T-cell (primary cell): ENCODE measurements around the gene STAT1. TPM values are rescaled to one million over a fixed set of nuclear protein-coding genes. Genes with fewer than 3 reads are reported as not detected.
A peak's percentile ranks its signal among the peaks of the same experiment; 100 is the strongest.

ENCODE experiments used
- ATAC-seq, 4 experiments: fragments of 200-7000 bp in 3 of 4; fragments of 150-1000 bp in 1 of 4; cut with Tn5 transposase; replicated peaks in 1 of 4; 1 replicate in 3 of 4; 2 replicates in 1 of 4; pipeline ENCODE4 v1.10.0; 2021; ENCODE audit warnings: moderate library complexity in 3 of 4, mild to moderate bottlenecking in 2 of 4, moderate number of reproducible peaks in 1 of 4
- CTCF ChIA-PET, 2 donors: fragments of 300-600 bp; sonication (Branson Sonifier 250); formaldehyde crosslinking; loops; one replicate each; lab custom pipeline; 2022; ENCODE audit warnings: antibody characterized with exemption in 2 of 2; lab: Charles Lee
- POLR2A ChIA-PET, 2 donors: fragments of 300-600 bp; sonication (Branson Sonifier 250); formaldehyde crosslinking; loops; one replicate each; lab custom pipeline; 2022; ENCODE audit warnings: antibody characterized with exemption in 2 of 2; lab: Charles Lee
- DNase-seq, 35 experiments: peaks; one replicate each; pipeline versions ENCODE4 v3.0.0 to v3.0.0-alpha.2; 2013 to 2023
- H3K27ac ChIP-seq: one replicate; pipeline ENCODE4 v1.5.1; 2013; ENCODE audit warnings: low read length
- H3K27me3 ChIP-seq, 2 experiments: replicated peaks in 1 of 2; 1 replicate in 1 of 2; 2 replicates in 1 of 2; pipeline versions ENCODE4 v1.6.1 to v1.7.0; 2013; ENCODE audit warnings: low read length in 1 of 2, mixed read lengths in 1 of 2; ENCODE audit not compliant: control insufficient read depth in 2 of 2, insufficient read depth in 2 of 2; ENCODE audit errors: extremely low read depth in 1 of 2
- H3K36me3 ChIP-seq, 2 donors: 1 replicate in 1 of 2; 2 replicates in 1 of 2; pipeline versions ENCODE4 v1.6.1 to v1.7.0; 2013; ENCODE audit warnings: low read length in 1 of 2; ENCODE audit not compliant: control insufficient read depth in 2 of 2, insufficient read depth in 1 of 2; ENCODE audit errors: extremely low read depth in 1 of 2
- H3K4me1 ChIP-seq, 2 experiments: 1 replicate in 1 of 2; 2 replicates in 1 of 2; pipeline versions ENCODE4 v1.6.1 to v1.7.0; 2013; ENCODE audit warnings: low read length in 2 of 2, mixed read lengths in 1 of 2; ENCODE audit not compliant: insufficient read depth in 2 of 2, control insufficient read depth in 1 of 2; ENCODE audit errors: extremely low read depth in 1 of 2
- H3K4me3 ChIP-seq, 2 donors: 1 replicate in 1 of 2; 2 replicates in 1 of 2; pipeline versions ENCODE4 v1.5.1 to v1.7.0; 2013; ENCODE audit warnings: mild to moderate bottlenecking in 2 of 2, low read length in 1 of 2, moderate library complexity in 1 of 2; ENCODE audit not compliant: control insufficient read depth in 1 of 2; ENCODE audit errors: extremely low read depth in 1 of 2
- H3K9me3 ChIP-seq: 2 replicates; pipeline ENCODE4 v1.7.0; 2013
- H3K27ac Mint-ChIP-seq, 2 donors: one replicate each; pipeline ENCODE4 v1.8.0; 2020 to 2021; ENCODE audit warnings: mild to moderate bottlenecking in 2 of 2, mixed read lengths in 2 of 2
- H3K27me3 Mint-ChIP-seq, 2 donors: one replicate each; pipeline ENCODE4 v1.8.0; 2021 to 2022; ENCODE audit warnings: mixed read lengths in 2 of 2
- H3K36me3 Mint-ChIP-seq: one replicate; pipeline ENCODE4 v1.8.0; 2021; ENCODE audit warnings: mixed read lengths
- H3K4me1 Mint-ChIP-seq, 3 donors: one replicate each; pipeline ENCODE4 v1.8.0; 2020 to 2022; ENCODE audit warnings: mixed read lengths in 3 of 3, mild to moderate bottlenecking in 1 of 3
- H3K4me3 Mint-ChIP-seq, 3 donors: one replicate each; pipeline ENCODE4 v1.8.0; 2020 to 2022; ENCODE audit warnings: mild to moderate bottlenecking in 3 of 3, mixed read lengths in 3 of 3, moderate library complexity in 3 of 3
- H3K9me3 Mint-ChIP-seq, 3 donors: one replicate each; pipeline ENCODE4 v1.8.0; 2020 to 2022; ENCODE audit warnings: mixed read lengths in 3 of 3
- WGBS: methylation state at CpG from one replicate; pipeline ENCODE4 v1.1.5; 2013; ENCODE audit warnings: missing lambda C conversion rate; ENCODE audit not compliant: insufficient coverage; 5-methylcytosine and 5-hydroxymethylcytosine counted together
- total RNA-seq, 35 experiments: library from RNA in 6 of 35; stranded (reverse) in 6 of 35; fragments of 120-200 nt in 1 of 35; gene quantifications; one replicate each; pipeline versions ENCODE4 v1.2.1 to v1.2.4 and lab custom pipeline; 2013 to 2026

STAT1 gene
- total RNA-seq, 5 donors from 2014 or later (not counting 1 experiment from before 2014, with no cell fraction given): 77.6 to 229 (median 152) TPM

DNA sequence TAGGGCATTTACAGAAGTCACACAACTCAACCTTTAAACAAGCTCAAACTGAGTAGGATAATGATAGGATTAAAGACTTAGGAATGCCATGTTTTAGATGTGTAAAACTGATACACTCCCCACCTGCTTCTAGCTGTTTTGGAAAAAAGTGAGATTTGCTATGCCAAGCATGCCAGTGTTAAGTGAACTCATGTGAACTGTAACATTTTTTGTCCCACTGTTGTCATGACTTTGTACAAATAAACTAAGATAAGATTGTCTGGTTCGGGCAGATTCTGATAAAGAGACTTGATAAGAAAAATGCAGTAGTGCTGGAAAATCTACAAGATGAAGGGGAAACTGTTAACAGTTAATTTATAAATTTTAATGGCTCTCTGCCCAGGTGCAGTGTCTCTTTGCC lies 66.8 kb downstream of the STAT1 start:
- WGBS: no CpG with 5 or more reads among the region's 1 CpG
- Mint-ChIP-seq H3K4me3 (no peak overlapping the region), H3K36me3 (no peaks in the 10 kb centered on the region), H3K9me3 (no peaks in the 10 kb centered on the region), H3K27ac (no peak overlapping the region), H3K27me3 (no peaks in the 10 kb centered on the region), H3K4me1 (peaks cover 7 to 17% (median 11%) of the 10 kb centered on the region in 3 donors)
- H3K36me3 ChIP-seq: no peaks in the 10 kb centered on the region
- peak overlapping the region; percentile 65 for H3K27ac ChIP-seq
- ChIA-PET POLR2A (interaction anchor here (0.6 to 1.6 kb wide), 10 partner anchors 10 to 65 kb away, joined by 3 to 6 read pairs (median 3); partner anchors contain the start of gene GLS (in 1 of the 2)), CTCF (interaction anchor here (0.6 to 2.3 kb wide), 25 partner anchors 9 to 167 kb away, joined by 3 to 19 read pairs (median 5); partner anchors contain the start of gene GLS (in 1 of the 2))
- peaks cover 6 to 14% of the 10 kb centered on the region in 2 experiments for H3K4me1 ChIP-seq
- peak in 1 of 35 experiments; percentile 41 for DNase-seq
- peak in 1 of 4 experiments; percentile 25 for ATAC-seq
- no peak overlapping the region for H3K4me3 ChIP-seq
- no peaks in the 10 kb centered on the region for H3K27me3 ChIP-seq
- no peaks in the 10 kb centered on the region for H3K9me3 ChIP-seq

DNA sequence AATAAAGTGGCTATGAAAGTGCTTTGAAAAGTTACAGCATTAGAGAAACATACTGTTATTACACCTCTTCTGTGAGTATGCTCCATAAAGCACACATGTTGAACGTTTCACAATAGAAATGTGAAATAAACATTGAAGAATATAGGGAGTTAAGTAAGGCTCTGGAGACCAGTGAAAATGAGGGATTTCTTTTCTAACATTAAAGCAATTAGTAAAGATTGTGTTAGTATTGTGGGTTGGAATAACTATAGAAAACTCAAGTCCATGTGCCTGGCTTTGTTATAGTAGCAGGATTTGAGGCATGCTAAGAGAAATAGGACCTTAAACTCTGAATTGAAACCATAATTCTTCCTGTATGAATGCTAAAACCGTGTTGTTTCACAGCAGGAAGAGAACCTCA lies 70.3 kb downstream of the STAT1 start:
- no peak overlapping the region for H3K4me3 ChIP-seq
- WGBS: no CpG with 5 or more reads among the region's 2 CpGs
- POLR2A ChIA-PET: no interaction called here
- H3K4me1 ChIP-seq: peaks cover 4 to 13% of the 10 kb centered on the region in 2 experiments
- no peak overlapping the region for H3K27ac ChIP-seq
- H3K36me3 ChIP-seq: no peaks in the 10 kb centered on the region
- H3K27me3 Mint-ChIP-seq: no peaks in the 10 kb centered on the region
- no peak overlapping the region for H3K4me3 Mint-ChIP-seq
- DNase-seq (no peak), ATAC-seq (no peak)
- no peaks in the 10 kb centered on the region for H3K9me3 ChIP-seq
- CTCF ChIA-PET: no interaction called here
- no peaks in the 10 kb centered on the region for H3K9me3 Mint-ChIP-seq
- H3K36me3 Mint-ChIP-seq: no peaks in the 10 kb centered on the region
- H3K4me1 Mint-ChIP-seq: peaks cover 11 to 24% (median 16%) of the 10 kb centered on the region in 3 donors
- peak overlapping the region; percentile 3 to 70 for H3K27ac Mint-ChIP-seq
- H3K27me3 ChIP-seq: no peaks in the 10 kb centered on the region

DNA sequence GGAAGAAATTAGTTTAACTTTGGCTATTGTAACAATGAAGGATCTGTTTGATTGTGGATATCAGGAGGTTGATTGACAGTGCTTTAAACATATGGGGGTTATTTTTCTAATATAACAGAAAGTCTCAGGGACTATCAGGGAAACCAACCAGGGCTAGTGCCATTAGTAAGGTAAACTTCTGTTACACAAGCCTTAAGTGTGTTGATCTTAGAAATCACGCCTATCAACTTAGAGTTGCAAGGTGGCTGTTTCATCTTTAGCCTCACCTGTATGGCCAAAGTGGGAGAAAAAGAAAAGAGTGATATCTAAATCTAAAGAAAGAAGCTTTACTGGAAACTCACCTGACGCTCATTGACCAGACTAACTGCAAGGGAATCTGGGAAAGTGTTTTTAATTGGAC lies 71.3 kb downstream of the STAT1 start:
- DNase-seq (no peak), ATAC-seq (no peak)
- Mint-ChIP-seq H3K27me3 (no peaks in the 10 kb centered on the region), H3K4me1 (peaks cover 13 to 26% (median 21%) of the 10 kb centered on the region in 3 donors), H3K9me3 (no peaks in the 10 kb centered on the region), H3K4me3 (no peak overlapping the region), H3K27ac (no peak overlapping the region), H3K36me3 (no peaks in the 10 kb centered on the region)
- Histone ChIP-seq H3K9me3 (no peaks in the 10 kb centered on the region), H3K4me3 (no peak overlapping the region), H3K27me3 (no peaks in the 10 kb centered on the region), H3K4me1 (peaks cover 2 to 3% of the 10 kb centered on the region in 2 experiments), H3K27ac (no peak overlapping the region), H3K36me3 (no peaks in the 10 kb centered on the region)
- POLR2A ChIA-PET: interaction anchor here in 1 of 2 donors (0.6 kb wide), 1 partner anchor 19 kb away, joined by 3 read pairs; no protein-coding TSS in a partner anchor
- 100% methylated on average over 1 of the region's 2 CpGs for WGBS
- CTCF ChIA-PET: no interaction called here

DNA sequence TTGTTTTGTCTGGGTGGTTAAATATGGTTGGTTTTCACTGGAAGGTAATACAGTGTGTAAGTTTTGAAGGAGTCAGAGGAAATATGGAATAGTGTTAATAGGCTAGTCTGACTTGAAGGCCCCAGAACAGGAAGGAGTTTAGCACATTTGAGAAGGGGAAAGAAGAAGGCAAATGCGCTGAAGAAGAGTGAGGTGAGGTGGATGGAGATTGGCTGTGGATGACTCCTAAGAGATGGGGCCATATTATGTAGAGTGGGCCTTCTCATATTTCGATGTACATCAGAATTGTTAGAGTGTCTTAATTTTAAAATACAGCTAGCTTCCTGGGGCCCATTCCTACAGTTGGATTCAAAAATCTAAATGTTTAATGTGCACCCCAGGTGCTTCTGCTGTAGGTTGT lies 72.4 kb downstream of the STAT1 start:
- H3K27me3 Mint-ChIP-seq: no peaks in the 10 kb centered on the region
- H3K9me3 ChIP-seq: no peaks in the 10 kb centered on the region
- no peaks in the 10 kb centered on the region for H3K9me3 Mint-ChIP-seq
- H3K36me3 Mint-ChIP-seq: no peaks in the 10 kb centered on the region
- H3K4me1 Mint-ChIP-seq: peaks cover 13 to 29% (median 21%) of the 10 kb centered on the region in 3 donors
- H3K4me3 Mint-ChIP-seq: no peak overlapping the region
- H3K27ac Mint-ChIP-seq: no peak overlapping the region
- ChIA-PET CTCF (no interaction called here), POLR2A (no interaction called here)
- no peaks in the 10 kb centered on the region for H3K36me3 ChIP-seq
- ATAC-seq (no peak), DNase-seq (no peak)
- 93% methylated on average over 2 of the region's 2 CpGs for WGBS
- H3K4me3 ChIP-seq: no peak overlapping the region
- no peak overlapping the region for H3K27ac ChIP-seq
- no peaks in the 10 kb centered on the region for H3K27me3 ChIP-seq
- H3K4me1 ChIP-seq: no peaks in the 10 kb centered on the region

DNA sequence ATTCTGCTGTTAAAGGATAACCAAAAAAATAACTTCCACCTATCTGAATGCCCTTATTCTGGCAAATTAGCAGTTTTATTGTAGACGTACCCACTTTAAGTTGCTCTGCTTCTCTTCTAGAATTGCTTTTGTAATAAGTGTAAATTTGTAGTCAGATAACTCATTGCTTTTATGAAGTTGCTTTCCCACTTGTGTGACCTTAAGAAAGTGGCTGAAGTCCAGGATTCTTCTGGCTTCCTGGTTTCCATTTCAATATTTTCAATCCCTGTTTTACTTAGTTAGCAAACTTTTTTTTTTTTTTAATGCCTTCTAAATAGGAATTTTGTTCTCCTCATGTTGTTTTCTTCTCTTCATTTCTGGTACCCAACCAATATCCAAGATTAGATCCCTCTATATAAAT lies 73.5 kb downstream of the STAT1 start:
- no CpG with 5 or more reads among the region's 1 CpG for whole genome bisulfite sequencing
- Histone ChIP-seq H3K27me3 (no peaks in the 10 kb centered on the region), H3K4me3 (no peak overlapping the region), H3K9me3 (no peaks in the 10 kb centered on the region), H3K27ac (no peak overlapping the region), H3K36me3 (no peaks in the 10 kb centered on the region), H3K4me1 (no peaks in the 10 kb centered on the region)
- peaks cover 17 to 25% (median 21%) of the 10 kb centered on the region in 3 donors for H3K4me1 Mint-ChIP-seq
- no peak overlapping the region for H3K4me3 Mint-ChIP-seq
- peaks cover 3% of the 10 kb centered on the region for H3K36me3 Mint-ChIP-seq
- no peaks in the 10 kb centered on the region for H3K27me3 Mint-ChIP-seq
- H3K27ac Mint-ChIP-seq: peak overlapping the region; percentile 1 to 48
- ChIA-PET CTCF (interaction anchor here in 1 of 2 donors (0.6 kb wide), 1 partner anchor 88 kb away, joined by 3 read pairs; no protein-coding TSS in a partner anchor), POLR2A (interaction anchor here in 1 of 2 donors (0.6 kb wide), 1 partner anchor 25 kb away, joined by 3 read pairs; no protein-coding TSS in a partner anchor)
- H3K9me3 Mint-ChIP-seq: no peaks in the 10 kb centered on the region
- DNase-seq: no peak
- no peak for ATAC-seq

DNA sequence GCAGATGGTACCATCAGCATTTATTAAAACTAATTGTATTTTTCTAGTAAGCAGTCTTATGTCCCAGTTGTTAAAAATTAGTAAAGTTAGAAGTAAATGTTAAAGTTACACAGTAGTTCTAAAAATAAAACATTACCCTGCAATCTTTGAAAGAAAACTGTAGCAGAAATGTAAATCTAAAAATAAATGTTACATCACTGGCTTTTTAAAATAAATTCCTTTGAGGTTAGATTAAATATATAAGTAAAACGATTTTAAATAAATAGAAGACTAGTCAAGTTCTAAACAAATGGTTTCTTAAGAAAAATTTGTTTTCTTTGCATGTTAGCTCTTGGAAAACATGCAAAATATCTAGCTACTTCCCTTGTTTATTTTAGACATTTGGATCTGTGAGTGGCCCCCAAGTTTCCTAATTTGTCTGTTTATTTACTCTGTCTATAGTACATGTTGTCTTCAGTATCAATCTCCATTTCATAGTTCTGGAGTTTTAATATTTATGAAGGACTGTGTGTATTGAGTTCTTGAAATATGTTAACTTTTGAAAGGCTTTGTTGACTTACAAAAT lies 75.1 kb downstream of the STAT1 start:
- no peaks in the 10 kb centered on the region for H3K4me1 ChIP-seq
- Mint-ChIP-seq H3K4me3 (no peak overlapping the region), H3K27ac (peak overlapping the region; percentile 69 to 71), H3K36me3 (peaks cover 6% of the 10 kb centered on the region), H3K9me3 (no peaks in the 10 kb centered on the region), H3K4me1 (peaks cover 10 to 22% (median 18%) of the 10 kb centered on the region in 3 donors), H3K27me3 (no peaks in the 10 kb centered on the region)
- H3K27me3 ChIP-seq: no peaks in the 10 kb centered on the region
- H3K9me3 ChIP-seq: no peaks in the 10 kb centered on the region
- no peak for DNase-seq
- no peaks in the 10 kb centered on the region for H3K36me3 ChIP-seq
- WGBS: no CpG with 5 or more reads among the region's 1 CpG
- no peak overlapping the region for H3K4me3 ChIP-seq
- no peak for ATAC-seq
- CTCF ChIA-PET: interaction anchor here in 1 of 2 donors (1.1 to 2.0 kb wide), 2 partner anchors 9 to 46 kb away, joined by 5 to 12 read pairs; no protein-coding TSS in a partner anchor
- POLR2A ChIA-PET: interaction anchor here in 1 of 2 donors (1.1 kb wide), 1 partner anchor 57 kb away, joined by 3 read pairs; no protein-coding TSS in a partner anchor
- H3K27ac ChIP-seq: no peak overlapping the region
